DND-41 (cell line): ENCODE measurements around the gene ARHGEF7.

ENCODE experiments used
- CTCF ChIP-seq: IDR thresholded peaks from 2 replicates; pipeline ENCODE4 v1.5.1; 2012; ENCODE audit warnings: borderline replicate concordance, low read length, moderate library complexity, mild to moderate bottlenecking; ENCODE audit not compliant: poor library complexity, severe bottlenecking; ENCODE audit errors: extremely low read depth
- EZH2 ChIP-seq: IDR thresholded peaks from 3 replicates; pipeline ENCODE4 v1.6.1; 2012; ENCODE audit warnings: borderline replicate concordance, low read depth, mild to moderate bottlenecking, moderate library complexity, low read length, inconsistent platforms; ENCODE audit not compliant: severe bottlenecking

GRCh38 chr13:111183959-111184358, 68.8 kb downstream of the ARHGEF7 start:
- no peak for TF ChIP-seq CTCF
- TF ChIP-seq EZH2 = no peak
